Left renal cortex interstitium (tissue), 4 donors: ENCODE data around the gene VWA3B. TPM values are rescaled to one million over a fixed set of nuclear protein-coding genes. Genes with fewer than 3 reads are reported as not detected.
"Not testable (repeated sequence)": the region's sequence is repeated elsewhere in the genome, so short reads cannot be mapped to it uniquely, and the experiment has no call there.

Source experiments
- DNase-seq, 4 donors: peaks; one replicate each; pipeline ENCODE4 v3.0.0-alpha.2; 2013; ENCODE audit warnings: low read depth in 4 of 4, low spot score in 2 of 4, missing footprints in 1 of 4
- polyA plus RNA-seq, 4 donors: library from polyadenylated mRNA; unstranded; fragments of 120-200 nt; gene quantifications; one replicate each; pipeline ENCODE4 v1.2.1, GENCODE V29; 2013; ENCODE audit not compliant: insufficient read length in 4 of 4

The VWA3B gene
- polyA plus RNA-seq, 4 donors = 0.25 to 0.42 (median 0.36) TPM

- no peak for DNase-seq
Measured at GRCh38 chr2:98293931-98294687, 207.1 kb downstream of the VWA3B start.

GRCh38 chr2:98294711-98295110, 207.7 kb downstream of the VWA3B start:
- no peak for DNase-seq

GRCh38 chr2:98295275-98295674, 208.3 kb downstream of the VWA3B start:
- no peak for DNase-seq

GRCh38 chr2:98295721-98296414, 208.9 kb downstream of the VWA3B start:
- no peak for DNase-seq

GRCh38 chr2:98296440-98296839, 209.5 kb downstream of the VWA3B start:
- no peak for DNase-seq

GRCh38 chr2:98297817-98298682, 211.1 kb downstream of the VWA3B start:
- DNase-seq = no peak

- DNase-seq = no peak
Measured at GRCh38 chr2:98298683-98299164, 211.8 kb downstream of the VWA3B start.

GRCh38 chr2:98299211-98299905, 212.4 kb downstream of the VWA3B start:
- DNase-seq = no peak

GRCh38 chr2:98300141-98300874, 213.3 kb downstream of the VWA3B start:
- DNase-seq = no peak

GRCh38 chr2:98301469-98301868, 214.5 kb downstream of the VWA3B start:
- no peak for DNase-seq

GRCh38 chr2:98307131-98307696, 220.2 kb downstream of the VWA3B start:
- not testable (repeated sequence) for DNase-seq

- DNase-seq = no peak
Measured at GRCh38 chr2:98308068-98308467, 221.1 kb downstream of the VWA3B start.

- DNase-seq = no peak
Measured at GRCh38 chr2:98308532-98308931, 221.6 kb downstream of the VWA3B start.

- DNase-seq = no peak
Measured at GRCh38 chr2:98309580-98309979, 222.6 kb downstream of the VWA3B start.

- no peak for DNase-seq
Measured at GRCh38 chr2:98310010-98310409, 223.0 kb downstream of the VWA3B start.

GRCh38 chr2:98311090-98311489, 224.1 kb downstream of the VWA3B start:
- DNase-seq = no peak

GRCh38 chr2:98311771-98312545, 225.0 kb downstream of the VWA3B start:
- DNase-seq = no peak

- no peak for DNase-seq
Measured at GRCh38 chr2:98313492-98314250, 226.7 kb downstream of the VWA3B start.
